ENCODE results near the gene IL16.
A peak's percentile ranks its signal among the peaks of the same experiment; 100 is the strongest.

Gene IL16

DNA sequence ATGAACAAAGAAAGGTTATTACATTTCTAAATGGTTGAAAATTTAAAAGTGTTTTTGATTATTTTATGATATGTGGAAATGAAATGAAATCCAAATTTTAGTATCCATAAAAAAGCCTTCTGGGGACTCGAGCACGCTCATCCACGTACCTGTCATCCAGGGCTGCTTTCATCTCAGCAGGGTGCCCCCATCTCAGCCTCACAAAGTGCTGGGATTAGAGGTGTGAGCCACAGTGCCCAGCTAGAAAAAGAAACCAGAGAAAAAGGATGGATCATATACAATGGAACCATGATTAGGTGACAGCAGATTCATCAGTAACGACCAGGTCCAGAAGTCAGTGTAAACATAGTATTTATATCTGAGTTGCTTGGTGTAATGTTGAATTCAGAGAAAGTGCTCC, 77.6 kb downstream of the IL16 start:
- DNase-seq (ENCODE audit: insufficient read length) (no peak), FAIRE-seq (no peak)
- TF ChIP-seq TAF1 (IDR thresholded peaks at IDR 0.05; ENCODE audit: borderline replicate concordance, low read depth, low read length) (no peak), POLR2AphosphoS5 (IDR thresholded peaks at IDR 0.05; ENCODE audit: low read depth, low read length) (no peak), POLR2A (IDR thresholded peaks at IDR 0.05; ENCODE audit: low read depth, low read length) (no peak)

DNA sequence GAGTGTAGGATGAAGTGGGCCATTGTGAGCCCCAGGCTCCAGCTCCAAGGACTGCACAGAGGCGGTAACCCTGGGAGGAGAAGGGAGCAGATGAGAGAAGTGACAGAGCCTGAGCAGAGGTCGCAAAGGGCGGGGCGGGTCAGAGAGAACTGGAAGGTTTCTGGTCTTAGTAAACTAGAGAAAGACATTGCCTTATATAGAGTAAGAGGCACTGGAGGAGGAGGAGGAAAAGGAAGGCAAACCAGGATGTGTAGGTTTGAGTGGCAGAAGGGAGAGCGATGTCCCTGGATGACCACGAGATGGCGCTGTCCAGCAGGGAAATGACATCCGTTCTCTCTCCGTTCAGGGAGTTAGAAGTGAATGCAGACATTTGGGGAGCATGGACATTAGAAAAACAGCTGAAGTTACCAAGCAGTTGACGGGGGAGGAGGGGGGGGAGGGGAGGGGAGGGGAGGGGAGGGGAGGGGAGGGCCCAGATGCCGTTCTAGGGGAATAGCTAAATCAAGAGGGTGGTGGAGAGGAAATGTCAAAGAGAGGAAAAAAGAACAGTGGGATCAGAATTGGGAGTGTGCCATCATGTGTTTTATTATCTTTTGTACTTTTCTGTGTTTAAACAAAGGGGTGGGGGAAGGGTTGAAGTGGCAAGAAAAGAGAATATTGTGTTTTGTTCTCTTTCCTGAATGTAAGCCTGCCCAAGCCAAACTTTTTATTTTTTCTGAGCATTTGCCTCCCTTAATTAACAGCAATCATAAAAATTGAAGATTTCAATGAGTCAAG, 78.4 kb downstream of the IL16 start:
- no peak for TF ChIP-seq POLR2A (IDR thresholded peaks at IDR 0.05; ENCODE audit: low read depth, low read length)
- TF ChIP-seq POLR2AphosphoS5 (IDR thresholded peaks at IDR 0.05; ENCODE audit: low read depth, low read length): no peak
- TF ChIP-seq TAF1 (IDR thresholded peaks at IDR 0.05; ENCODE audit: borderline replicate concordance, low read depth, low read length): no peak
- FAIRE-seq (peak; percentile 94), DNase-seq (ENCODE audit: insufficient read length) (no peak)

DNA sequence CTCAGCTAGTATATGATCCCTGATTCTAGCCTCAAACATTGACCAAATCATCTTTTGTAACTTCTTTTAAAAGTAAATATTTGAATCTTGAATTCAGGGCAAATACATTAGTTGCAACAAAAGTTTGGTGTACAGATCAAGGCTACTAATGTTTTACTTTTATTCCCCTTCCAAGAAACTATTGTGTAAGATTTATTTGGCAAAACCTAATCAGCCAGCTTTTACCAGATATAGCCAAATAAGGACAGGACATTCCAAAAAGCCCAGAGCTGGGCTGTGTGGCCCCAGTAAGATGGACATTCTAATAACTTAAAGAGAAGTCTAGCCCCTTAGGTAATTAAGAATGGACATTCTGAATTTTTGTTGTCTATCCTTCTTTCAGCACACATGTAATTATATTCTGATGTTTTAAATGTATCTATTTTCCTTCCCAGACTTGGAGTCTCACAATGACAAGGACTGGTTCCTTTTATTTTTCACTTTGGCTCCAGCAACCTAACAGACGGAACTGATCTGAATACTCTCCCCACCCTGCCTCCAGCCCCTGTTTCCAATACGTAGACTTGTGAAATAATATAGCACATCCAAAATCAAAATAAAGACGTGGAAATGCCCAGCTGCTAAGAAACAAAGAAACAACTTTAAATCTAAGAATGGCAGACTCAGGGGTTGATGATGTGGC, 79.2 kb downstream of the IL16 start:
- DNase-seq (ENCODE audit: insufficient read length): no peak
- TF ChIP-seq POLR2AphosphoS5 (IDR thresholded peaks at IDR 0.05; ENCODE audit: low read depth, low read length) (no peak), POLR2A (IDR thresholded peaks at IDR 0.05; ENCODE audit: low read depth, low read length) (no peak), TAF1 (IDR thresholded peaks at IDR 0.05; ENCODE audit: borderline replicate concordance, low read depth, low read length) (no peak)
- FAIRE-seq: peak; percentile 68

DNA sequence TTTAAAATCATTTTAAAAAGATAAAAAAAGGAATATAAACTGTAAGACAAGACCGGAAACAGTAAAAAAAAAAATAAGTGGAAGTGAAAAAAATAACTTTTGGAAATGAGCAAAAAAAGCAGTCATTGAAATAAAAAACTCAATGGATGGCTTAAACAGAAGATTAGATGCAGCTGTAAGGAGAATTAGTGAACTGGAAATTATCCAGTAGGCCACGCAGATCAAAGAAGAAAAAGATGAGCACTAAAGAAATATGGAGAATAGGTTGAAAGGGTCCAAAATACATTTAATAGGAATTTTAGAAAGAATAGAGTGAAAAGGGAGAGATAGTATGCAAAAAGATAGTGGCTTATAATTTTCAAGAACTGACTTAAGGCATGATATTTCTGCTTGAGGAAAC, 80.3 kb downstream of the IL16 start:
- FAIRE-seq: no peak
- TF ChIP-seq POLR2A (IDR thresholded peaks at IDR 0.05; ENCODE audit: low read depth, low read length) (no peak), TAF1 (IDR thresholded peaks at IDR 0.05; ENCODE audit: borderline replicate concordance, low read depth, low read length) (no peak), POLR2AphosphoS5 (IDR thresholded peaks at IDR 0.05; ENCODE audit: low read depth, low read length) (no peak)
- DNase-seq (ENCODE audit: insufficient read length): no peak

DNA sequence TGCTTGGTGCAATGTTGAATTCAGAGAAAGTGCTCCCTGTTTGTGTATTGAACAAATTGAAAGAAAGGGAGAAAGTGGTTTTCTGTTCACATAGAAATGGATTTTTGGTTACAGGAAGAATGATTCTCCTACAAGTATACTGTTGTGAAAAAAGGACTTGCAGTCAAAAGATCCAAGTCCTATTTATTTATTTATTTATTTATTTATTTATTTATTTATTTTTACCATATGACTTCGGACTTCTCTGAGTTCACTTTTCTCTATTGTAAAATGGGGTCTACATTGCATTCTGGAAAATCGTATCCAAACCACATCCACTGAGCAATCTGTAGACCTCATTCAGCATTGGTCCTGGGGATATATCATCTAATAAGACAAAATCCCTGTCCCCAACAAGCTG, 81.2 kb downstream of the IL16 start:
- FAIRE-seq: no peak

DNA sequence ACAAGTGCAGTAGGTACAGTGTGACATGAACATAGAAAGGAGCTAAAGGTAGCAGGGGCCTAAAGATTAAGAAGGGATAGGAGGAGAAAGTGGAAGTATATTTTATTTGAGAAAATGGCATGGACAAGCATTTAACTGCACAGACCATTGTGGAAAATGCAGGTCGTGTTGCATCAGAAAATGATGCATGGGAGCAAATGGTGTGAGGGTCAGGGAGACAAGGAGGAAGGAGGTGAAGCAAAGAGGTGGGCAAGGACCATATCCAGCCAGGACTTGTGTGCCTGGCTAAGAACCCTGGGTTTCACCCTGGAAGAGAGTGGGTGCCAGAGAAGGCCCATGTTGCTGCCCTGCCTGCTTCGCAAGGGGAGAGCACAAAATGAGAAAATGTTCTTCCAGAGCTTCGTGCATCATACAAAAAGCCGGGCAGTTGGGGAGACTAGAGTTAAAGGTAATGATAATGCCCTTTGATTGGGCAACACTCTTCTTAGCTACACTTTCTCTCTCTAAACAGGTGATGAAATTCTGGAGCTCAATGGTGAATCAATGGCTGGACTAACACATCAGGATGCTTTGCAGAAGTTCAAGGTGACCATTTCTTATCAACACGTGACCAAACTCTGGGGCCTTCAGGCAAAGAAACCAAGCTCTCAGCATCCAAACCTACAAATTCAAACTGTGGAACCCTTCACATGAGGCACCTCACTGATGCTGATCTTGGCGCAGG, 81.8 kb downstream of the IL16 start:
- FAIRE-seq (no peak), DNase-seq (ENCODE audit: insufficient read length) (no peak)
- no peak for TF ChIP-seq POLR2A (IDR thresholded peaks at IDR 0.05; ENCODE audit: low read depth, low read length)
- TF ChIP-seq POLR2AphosphoS5 (IDR thresholded peaks at IDR 0.05; ENCODE audit: low read depth, low read length): no peak

More for the DNA sequence above, 81.2 kb downstream of the IL16 start:
- TF ChIP-seq TAF1 (IDR thresholded peaks at IDR 0.05; ENCODE audit: borderline replicate concordance, low read depth, low read length) (no peak), POLR2A (IDR thresholded peaks at IDR 0.05; ENCODE audit: low read depth, low read length) (no peak), POLR2AphosphoS5 (IDR thresholded peaks at IDR 0.05; ENCODE audit: low read depth, low read length) (no peak)
- no peak for DNase-seq (ENCODE audit: insufficient read length)

DNA sequence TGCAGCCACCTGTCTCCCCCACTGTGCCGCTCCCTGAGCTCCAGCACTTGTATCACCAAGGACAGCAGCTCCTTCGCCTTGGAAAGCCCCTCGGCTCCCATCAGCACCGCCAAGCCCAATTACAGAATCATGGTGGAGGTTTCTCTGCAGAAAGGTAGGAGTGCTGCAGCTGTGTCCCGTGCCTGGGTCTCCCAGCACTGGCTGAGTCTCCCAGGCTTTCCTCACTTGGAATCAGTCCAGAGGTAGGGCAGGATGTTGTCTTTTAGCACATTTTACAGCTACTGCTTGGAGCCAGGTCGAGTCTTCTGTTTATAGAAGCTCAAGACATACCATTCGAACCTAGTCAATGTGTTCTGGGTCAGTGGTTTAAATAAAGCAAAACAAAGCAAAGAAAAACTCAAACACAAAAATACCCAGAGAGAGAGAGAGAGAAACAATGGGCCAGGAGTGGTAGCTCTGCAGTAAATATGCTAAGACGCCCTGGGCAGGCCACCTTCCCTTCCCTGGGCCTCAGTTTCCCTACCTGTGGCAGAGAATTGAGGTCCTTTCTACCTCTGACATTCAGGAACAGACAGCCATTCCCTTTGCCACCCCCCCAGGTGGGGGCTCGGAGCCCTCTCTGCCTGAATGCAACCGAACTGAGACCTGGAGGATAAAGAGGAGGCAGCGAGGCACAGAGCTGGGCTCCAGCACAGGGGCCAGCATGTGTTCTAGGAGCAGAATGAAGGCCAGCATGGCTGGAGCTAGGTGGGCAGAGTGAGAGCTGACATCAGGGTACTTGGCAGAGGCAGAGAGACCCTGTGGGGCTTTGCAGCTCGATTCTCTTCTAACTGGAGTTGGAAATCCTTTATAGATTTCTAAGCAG, 83.2 kb downstream of the IL16 start:
- DNase-seq (ENCODE audit: insufficient read length): no peak
- FAIRE-seq: no peak
- TF ChIP-seq TAF1 (IDR thresholded peaks at IDR 0.05; ENCODE audit: borderline replicate concordance, low read depth, low read length) (no peak), POLR2AphosphoS5 (IDR thresholded peaks at IDR 0.05; ENCODE audit: low read depth, low read length) (no peak), POLR2A (IDR thresholded peaks at IDR 0.05; ENCODE audit: low read depth, low read length) (no peak)

DNA sequence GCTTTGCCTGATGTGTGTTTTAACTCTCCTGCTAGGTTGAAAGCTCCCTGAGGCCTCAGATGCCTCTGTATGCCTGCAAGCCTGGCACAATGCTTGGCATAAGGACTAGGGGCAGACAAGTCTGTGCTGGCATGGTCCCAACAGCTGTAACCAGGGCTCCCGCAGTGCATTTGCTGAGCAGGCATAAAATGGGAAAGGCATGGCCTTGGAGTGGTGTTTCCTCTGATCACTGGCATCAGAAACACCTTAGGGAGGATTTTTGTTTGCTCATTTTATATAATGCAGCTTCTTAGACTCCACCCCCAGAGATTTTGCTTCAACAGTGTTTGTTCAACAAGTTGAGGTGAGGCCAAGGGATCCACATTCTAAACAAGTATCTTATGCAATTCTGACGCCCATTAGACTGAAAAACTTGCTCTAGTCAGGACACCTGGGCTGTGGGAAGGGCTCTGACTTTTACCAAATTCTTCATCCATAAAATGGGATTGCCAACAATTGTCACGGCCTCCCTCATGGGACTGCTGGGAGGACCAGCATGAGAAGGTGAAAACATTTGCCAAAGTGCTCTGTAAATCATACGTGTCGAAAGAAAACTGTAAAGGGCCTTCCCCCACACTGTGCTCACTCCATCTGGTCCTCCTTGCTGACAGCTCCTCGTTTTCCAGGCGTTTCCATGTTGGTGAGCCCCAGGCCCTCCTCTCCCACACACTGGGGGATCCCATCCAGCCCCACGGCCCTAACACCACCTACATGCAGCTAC, 84.2 kb downstream of the IL16 start:
- FAIRE-seq (no peak), DNase-seq (ENCODE audit: insufficient read length) (no peak)
- TF ChIP-seq POLR2A (IDR thresholded peaks at IDR 0.05; ENCODE audit: low read depth, low read length) (no peak), TAF1 (IDR thresholded peaks at IDR 0.05; ENCODE audit: borderline replicate concordance, low read depth, low read length) (no peak), POLR2AphosphoS5 (IDR thresholded peaks at IDR 0.05; ENCODE audit: low read depth, low read length) (no peak)

DNA sequence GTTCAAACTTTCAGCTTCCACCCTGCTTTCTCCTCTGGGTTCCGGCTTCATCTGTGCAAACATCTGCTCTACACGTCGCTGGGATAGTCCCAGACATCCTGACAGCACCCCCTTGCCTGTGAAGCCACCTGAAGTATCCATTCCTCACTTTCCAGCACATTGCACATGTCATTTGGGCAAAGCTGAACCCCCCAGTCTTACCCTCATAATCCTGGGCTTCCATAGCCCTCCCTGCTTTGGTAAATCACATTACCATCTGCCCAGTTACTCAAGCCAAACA, 84.7 kb downstream of the IL16 start:
- FAIRE-seq (no peak), DNase-seq (ENCODE audit: insufficient read length) (no peak)
- no peak for TF ChIP-seq TAF1 (IDR thresholded peaks at IDR 0.05; ENCODE audit: borderline replicate concordance, low read depth, low read length)
- TF ChIP-seq POLR2AphosphoS5 (IDR thresholded peaks at IDR 0.05; ENCODE audit: low read depth, low read length): no peak
- TF ChIP-seq POLR2A (IDR thresholded peaks at IDR 0.05; ENCODE audit: low read depth, low read length): no peak

DNA sequence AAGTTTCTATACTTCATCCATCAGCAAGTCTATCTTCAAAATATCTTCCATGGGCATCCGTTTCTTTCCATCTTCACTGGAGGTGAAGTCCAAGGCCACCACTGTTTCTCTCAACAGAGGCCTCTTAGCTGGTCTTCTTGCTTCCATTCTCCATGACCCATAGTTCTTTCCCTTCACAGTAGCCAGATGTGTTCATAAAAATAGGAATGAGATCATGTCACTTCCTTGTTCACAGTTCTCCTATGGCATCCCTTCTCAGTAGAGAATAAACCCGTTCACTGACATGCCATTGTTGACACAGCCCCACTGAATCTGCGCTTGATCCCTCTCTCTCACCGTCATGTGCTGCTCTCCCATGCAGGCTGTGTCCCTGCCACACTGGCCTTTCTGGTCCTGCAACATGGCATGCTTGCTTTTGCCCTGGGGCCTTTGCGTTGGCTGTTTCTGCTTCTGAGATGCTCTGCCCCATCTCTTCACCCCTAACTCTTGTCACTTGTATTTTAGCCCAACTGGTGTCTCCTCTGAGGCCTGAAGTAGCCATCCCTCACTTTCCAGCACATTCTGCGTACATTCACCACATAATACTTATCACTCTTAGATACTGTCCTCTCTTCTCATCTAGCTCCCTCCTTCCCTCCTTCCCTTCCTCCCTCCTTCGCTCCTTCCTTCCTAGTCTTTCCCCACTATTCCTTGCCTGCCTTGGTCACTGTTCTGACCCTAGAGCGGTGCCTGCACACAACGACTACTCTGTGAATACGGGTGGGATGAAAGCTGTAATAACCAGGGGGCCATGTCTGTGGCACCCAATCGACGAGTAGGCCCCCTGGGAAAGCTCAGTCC, 85.3 kb downstream of the IL16 start:
- no peak for DNase-seq (ENCODE audit: insufficient read length)
- FAIRE-seq: no peak
- TF ChIP-seq TAF1 (IDR thresholded peaks at IDR 0.05; ENCODE audit: borderline replicate concordance, low read depth, low read length): no peak
- no peak for TF ChIP-seq POLR2A (IDR thresholded peaks at IDR 0.05; ENCODE audit: low read depth, low read length)
- no peak for TF ChIP-seq POLR2AphosphoS5 (IDR thresholded peaks at IDR 0.05; ENCODE audit: low read depth, low read length)
